ENCODE results near the gene DUS1L. TPM values are rescaled to one million over a fixed set of nuclear protein-coding genes. Genes with fewer than 3 reads are reported as not detected.

The DUS1L gene
- polyA plus RNA-seq, 1 donor (not counting 4 experiments of a cell fraction or from before 2014, with no cell fraction given) = 49.1 TPM

DNA sequence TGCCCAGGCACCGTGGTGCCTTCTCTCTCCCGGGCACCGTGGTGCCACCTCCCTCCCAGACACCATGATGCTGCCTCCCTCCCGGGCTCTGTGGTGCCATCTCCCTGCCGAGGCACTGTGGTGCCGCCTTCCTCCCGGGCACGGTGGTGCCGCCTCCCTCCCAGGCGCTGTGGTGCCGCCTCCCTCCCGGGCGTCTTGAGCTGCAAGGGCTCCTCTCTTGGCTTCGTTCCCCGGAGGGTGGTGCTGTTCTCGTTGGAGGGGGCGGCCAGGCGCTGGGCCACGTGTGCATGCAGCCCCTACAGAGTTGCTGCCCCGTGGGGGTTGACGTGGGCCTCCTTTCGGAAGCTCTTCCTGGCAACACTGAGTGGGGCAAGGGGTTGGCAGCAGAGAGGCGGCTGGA is 51.2 kb downstream of the DUS1L start:
- H3K9ac ChIP-seq (ENCODE audit: control insufficient read depth, extremely low read depth, insufficient read depth, low read length) = no peak overlapping the region
- H3K27me3 ChIP-seq (ENCODE audit: control insufficient read depth, extremely low read depth, insufficient read depth, low read length) = no peaks in the 10 kb centered on the region
- TF ChIP-seq, protein P1, sequence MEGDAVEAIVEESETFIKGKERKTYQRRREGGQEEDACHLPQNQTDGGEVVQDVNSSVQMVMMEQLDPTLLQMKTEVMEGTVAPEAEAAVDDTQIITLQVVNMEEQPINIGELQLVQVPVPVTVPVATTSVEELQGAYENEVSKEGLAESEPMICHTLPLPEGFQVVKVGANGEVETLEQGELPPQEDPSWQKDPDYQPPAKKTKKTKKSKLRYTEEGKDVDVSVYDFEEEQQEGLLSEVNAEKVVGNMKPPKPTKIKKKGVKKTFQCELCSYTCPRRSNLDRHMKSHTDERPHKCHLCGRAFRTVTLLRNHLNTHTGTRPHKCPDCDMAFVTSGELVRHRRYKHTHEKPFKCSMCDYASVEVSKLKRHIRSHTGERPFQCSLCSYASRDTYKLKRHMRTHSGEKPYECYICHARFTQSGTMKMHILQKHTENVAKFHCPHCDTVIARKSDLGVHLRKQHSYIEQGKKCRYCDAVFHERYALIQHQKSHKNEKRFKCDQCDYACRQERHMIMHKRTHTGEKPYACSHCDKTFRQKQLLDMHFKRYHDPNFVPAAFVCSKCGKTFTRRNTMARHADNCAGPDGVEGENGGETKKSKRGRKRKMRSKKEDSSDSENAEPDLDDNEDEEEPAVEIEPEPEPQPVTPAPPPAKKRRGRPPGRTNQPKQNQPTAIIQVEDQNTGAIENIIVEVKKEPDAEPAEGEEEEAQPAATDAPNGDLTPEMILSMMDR (optimal IDR thresholded peaks at IDR 0.05 in 1 of 3, IDR thresholded peaks at IDR 0.05 in 1 of 3, conservative IDR thresholded peaks at IDR 0.05 in 1 of 3; ENCODE audit: extremely low read depth in 1 of 3, insufficient read depth in 2 of 3, low read length in 3 of 3) = peak; percentile 19 to 63 (median 39)
- TF ChIP-seq EZH2 (IDR thresholded peaks at IDR 0.05; ENCODE audit: low read length) = no peak
- dilution Hi-C loops (cut with MboI; ENCODE audit: extremely low pct_ligation_motif_present, low sequenced_read_pairs) = no loop called here
- no peak overlapping the region for H3K27ac ChIP-seq (ENCODE audit: control insufficient read depth, insufficient read depth, low read length)
- no peak overlapping the region for H3K4me2 ChIP-seq (ENCODE audit: control insufficient read depth, extremely low read depth, insufficient read depth, low read depth, low read length)
- no peaks in the 10 kb centered on the region for H3K9me3 ChIP-seq (ENCODE audit: control insufficient read depth, low read depth, low read length)
- H3K36me3 ChIP-seq (ENCODE audit: control insufficient read depth in 2 of 2, extremely low read depth in 1 of 2, insufficient read depth in 2 of 2, low read length in 2 of 2) = peaks cover 0 to 4% of the 10 kb centered on the region in 2 experiments
- FAIRE-seq (no peak), DNase-seq (ENCODE audit: low read depth, low spot score) (no peak)
- no peak overlapping the region for H3K4me3 ChIP-seq (ENCODE audit: control insufficient read depth in 2 of 3, extremely low read depth in 1 of 3, insufficient read depth in 2 of 3, low read depth in 1 of 3, low read length in 3 of 3)
- H3K9me1 ChIP-seq (ENCODE audit: control insufficient read depth, extremely low read depth, insufficient read depth, low read length) = no peaks in the 10 kb centered on the region
- no peaks in the 10 kb centered on the region for H4K20me1 ChIP-seq (ENCODE audit: control insufficient read depth, extremely low read depth, insufficient read depth, low read length)
- no peak overlapping the region for H2AFZ ChIP-seq (ENCODE audit: control insufficient read depth, low read length)
- H3K4me1 ChIP-seq (ENCODE audit: control insufficient read depth, extremely low read depth, insufficient read depth, low read length) = peaks cover 18% of the 10 kb centered on the region
- H3K79me2 ChIP-seq (ENCODE audit: control insufficient read depth, insufficient read depth, low read length) = no peaks in the 10 kb centered on the region

DNA sequence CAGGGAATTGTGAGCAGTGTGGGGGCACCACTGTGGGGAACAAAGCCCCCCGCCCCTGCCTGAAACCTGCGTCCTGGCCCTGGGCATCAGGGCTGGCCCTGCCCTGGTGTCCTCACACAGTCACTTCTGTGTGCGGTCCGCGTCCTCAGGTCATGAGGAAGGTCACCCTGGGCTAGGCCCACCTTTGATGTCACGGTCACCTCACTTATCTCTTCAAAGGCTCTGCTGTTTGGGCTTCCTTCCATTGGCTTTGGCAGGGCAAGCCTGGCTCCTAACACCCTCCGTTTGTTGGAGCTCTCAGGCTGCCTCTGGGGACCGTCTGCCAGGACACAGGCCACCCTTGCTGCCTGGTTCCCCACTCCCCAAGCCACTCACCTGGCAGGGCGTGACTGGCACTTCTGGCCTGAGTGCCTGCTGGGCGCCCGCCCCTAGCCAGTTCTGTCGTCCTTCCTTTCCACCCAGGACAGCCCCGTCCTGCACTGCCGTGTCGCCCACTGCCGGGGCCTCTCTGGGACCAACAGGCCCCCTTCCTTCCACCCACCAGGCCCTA is 51.8 kb downstream of the DUS1L start:
- Histone ChIP-seq H3K4me2 (ENCODE audit: control insufficient read depth, extremely low read depth, insufficient read depth, low read depth, low read length) (no peak overlapping the region), H3K27me3 (ENCODE audit: control insufficient read depth, extremely low read depth, insufficient read depth, low read length) (no peaks in the 10 kb centered on the region), H3K27ac (ENCODE audit: control insufficient read depth, insufficient read depth, low read length) (no peak overlapping the region), H3K36me3 (ENCODE audit: control insufficient read depth in 2 of 2, extremely low read depth in 1 of 2, insufficient read depth in 2 of 2, low read length in 2 of 2) (peaks cover 0 to 4% of the 10 kb centered on the region in 2 experiments), H3K9ac (ENCODE audit: control insufficient read depth, extremely low read depth, insufficient read depth, low read length) (peak overlapping the region; percentile 22), H2AFZ (ENCODE audit: control insufficient read depth, low read length) (no peak overlapping the region), H3K9me1 (ENCODE audit: control insufficient read depth, extremely low read depth, insufficient read depth, low read length) (no peaks in the 10 kb centered on the region), H3K9me3 (ENCODE audit: control insufficient read depth, low read depth, low read length) (no peaks in the 10 kb centered on the region), H3K4me1 (ENCODE audit: control insufficient read depth, extremely low read depth, insufficient read depth, low read length) (peaks cover 18% of the 10 kb centered on the region), H3K79me2 (ENCODE audit: control insufficient read depth, insufficient read depth, low read length) (no peaks in the 10 kb centered on the region), H3K4me3 (ENCODE audit: control insufficient read depth in 2 of 3, extremely low read depth in 1 of 3, insufficient read depth in 2 of 3, low read depth in 1 of 3, low read length in 3 of 3) (no peak overlapping the region), H4K20me1 (ENCODE audit: control insufficient read depth, extremely low read depth, insufficient read depth, low read length) (no peaks in the 10 kb centered on the region)
- FAIRE-seq (no peak), DNase-seq (ENCODE audit: low read depth, low spot score) (no peak)
- TF ChIP-seq, protein P1 (optimal IDR thresholded peaks at IDR 0.05 in 1 of 3, IDR thresholded peaks at IDR 0.05 in 1 of 3, conservative IDR thresholded peaks at IDR 0.05 in 1 of 3; ENCODE audit: extremely low read depth in 1 of 3, insufficient read depth in 2 of 3, low read length in 3 of 3) = no peak
- no peak for TF ChIP-seq EZH2 (IDR thresholded peaks at IDR 0.05; ENCODE audit: low read length)
- dilution Hi-C loops (cut with MboI; ENCODE audit: extremely low pct_ligation_motif_present, low sequenced_read_pairs) = no loop called here

Measured in keratinocyte (primary cell).